Endothelial cell of umbilical vein (primary cell): ENCODE results near the gene VPS35L. TPM values are rescaled to one million over a fixed set of nuclear protein-coding genes. Genes with fewer than 3 reads are reported as not detected.

Source experiments
- BruUV-seq: library from RNA; stranded (reverse); fragments of 400-500 nt; replicated peaks from 2 replicates; lab custom pipeline; 2021; lab: Mats Ljungman, UMichigan
- CTCF ChIA-PET: fragments of 300-600, 350-600 bp; sonication (Branson Sonifier 250); formaldehyde crosslinking; loops from one replicate; lab custom pipeline; 2021; ENCODE audit warnings: antibody characterized with exemption, inconsistent platforms; lab: Charles Lee
- POLR2A ChIA-PET: fragments of 300-600, 350-600 bp; sonication (Branson Sonifier 250); formaldehyde crosslinking; loops from one replicate; lab custom pipeline; 2021; ENCODE audit warnings: antibody characterized with exemption, inconsistent platforms; lab: Charles Lee
- DNase-seq: peaks from one replicate; pipeline ENCODE4 v3.0.0-alpha.2; 2011; ENCODE audit warnings: low read depth, low spot score
- FAIRE-seq: peaks from 2 replicates; lab custom pipeline; 2011; peaks lifted over from hg19 to GRCh38; lab: Jason Lieb, UNC
- H2AFZ ChIP-seq: 2 replicates; pipeline ENCODE4 v1.6.0; 2012; ENCODE audit warnings: low read depth, low read length, control low read depth, inconsistent platforms
- H3K27ac ChIP-seq: 2 replicates; pipeline ENCODE4 v1.5.1; 2011; ENCODE audit warnings: low read depth, mild to moderate bottlenecking, control low read depth, low read length, moderate library complexity; ENCODE audit not compliant: insufficient read depth
- H3K27me3 ChIP-seq, 2 experiments: 2 replicates each; pipeline versions ENCODE4 v1.6.0 to v1.6.1; 2011; ENCODE audit warnings: low read length in 2 of 2, mixed read lengths in 1 of 2; ENCODE audit not compliant: control insufficient read depth in 2 of 2, insufficient read depth in 2 of 2
- H3K36me3 ChIP-seq, 2 experiments: 2 replicates in 1 of 2; 3 replicates in 1 of 2; pipeline ENCODE4 v1.5.1; 2011; ENCODE audit warnings: low read length in 2 of 2, mild to moderate bottlenecking in 1 of 2, moderate library complexity in 1 of 2; ENCODE audit not compliant: control insufficient read depth in 2 of 2, insufficient read depth in 2 of 2; ENCODE audit errors: extremely low read depth in 1 of 2
- H3K4me1 ChIP-seq: 3 replicates; pipeline ENCODE4 v1.5.1; 2011; ENCODE audit warnings: mild to moderate bottlenecking, low read length; ENCODE audit not compliant: control insufficient read depth, insufficient read depth; ENCODE audit errors: extremely low read depth
- H3K4me2 ChIP-seq: 2 replicates; pipeline ENCODE4 v1.6.1; 2011; ENCODE audit warnings: low read length, control low read depth, mixed read lengths; ENCODE audit not compliant: insufficient read depth
- H3K4me3 ChIP-seq, 3 experiments: fragments of 200-600 bp in 1 of 3; sonication (generic), shearing (Covaris generic) in 1 of 3; replicated peaks in 1 of 3; 2 replicates each; pipeline ENCODE4 v1.5.1; 2011 to 2016; ENCODE audit warnings: control low read depth in 3 of 3, low read length in 3 of 3, mild to moderate bottlenecking in 2 of 3, inconsistent platforms in 1 of 3, low read depth in 1 of 3, moderate library complexity in 1 of 3; ENCODE audit not compliant: insufficient read depth in 1 of 3
- H3K79me2 ChIP-seq: 2 replicates; pipeline ENCODE4 v1.6.0; 2012; ENCODE audit warnings: low read length, inconsistent platforms; ENCODE audit not compliant: control insufficient read depth, insufficient read depth
- H3K9ac ChIP-seq: replicated peaks from 2 replicates; pipeline ENCODE3; 2011; ENCODE audit warnings: low read length, control low read depth; ENCODE audit not compliant: insufficient read depth; ENCODE audit errors: extremely low read depth
- H3K9me1 ChIP-seq: replicated peaks from 3 replicates; pipeline ENCODE4 v1.6.0; 2011; ENCODE audit warnings: mild to moderate bottlenecking, low read length; ENCODE audit not compliant: control insufficient read depth, insufficient read depth; ENCODE audit errors: extremely low read depth
- H3K9me3 ChIP-seq: replicated peaks from 2 replicates; pipeline ENCODE4 v1.5.1; 2012; ENCODE audit warnings: low read length, inconsistent platforms; ENCODE audit not compliant: control insufficient read depth, insufficient read depth
- H4K20me1 ChIP-seq: replicated peaks from 2 replicates; pipeline ENCODE3; 2011; ENCODE audit warnings: mild to moderate bottlenecking, low read length; ENCODE audit not compliant: control insufficient read depth, insufficient read depth; ENCODE audit errors: extremely low read depth
- EZH2 ChIP-seq: IDR thresholded peaks from 2 replicates; pipeline ENCODE4 v1.6.1; 2012; ENCODE audit warnings: borderline replicate concordance, low read depth, mild to moderate bottlenecking, moderate library complexity, low read length, inconsistent platforms; ENCODE audit not compliant: severe bottlenecking
- FOS ChIP-seq: IDR thresholded peaks from 2 replicates; pipeline ENCODE4 v1.6.1; 2011; ENCODE audit warnings: mild to moderate bottlenecking, low read length, moderate library complexity, borderline replicate concordance; ENCODE audit not compliant: insufficient read depth
- GATA2 ChIP-seq: IDR thresholded peaks from 2 replicates; pipeline ENCODE4 v1.7.0; 2011; ENCODE audit warnings: low read depth, mild to moderate bottlenecking, moderate library complexity, mixed read lengths, low read length; ENCODE audit not compliant: insufficient read length, insufficient read depth
- MYC ChIP-seq: IDR thresholded peaks from one replicate; pipeline ENCODE4 v1.6.1; 2011; ENCODE audit warnings: mild to moderate bottlenecking, low read depth, low read length
- POLR2A ChIP-seq: IDR thresholded peaks from 2 replicates; pipeline ENCODE4 v1.6.1; 2012; ENCODE audit warnings: low read depth, mild to moderate bottlenecking, control low read depth, low read length
- dilution Hi-C: fragments of 300-500 bp; cut with MboI; formaldehyde crosslinking; loops from one replicate; pipeline ENCODE4 v1.15.0; 2019; ENCODE audit warnings: low sequenced_read_pairs; ENCODE audit not compliant: extremely low pct_ligation_motif_present
- intact Hi-C: fragments of 100-400 bp; cut with micrococcal nuclease; formaldehyde crosslinking; loops from one replicate; pipeline ENCODE4 v1.10.0; 2022
- polyA plus RNA-seq, 4 experiments: library from polyadenylated mRNA; depleted of rRNA in 3 of 4; stranded (reverse) in 3 of 4; unstranded in 1 of 4; fragments of >200 nt; gene quantifications; 2 replicates each; pipeline versions ENCODE4 v1.2.1 to v1.2.3, GENCODE V29; 2011 to 2012; ENCODE audit warnings: missing spikeins in 1 of 4
- total RNA-seq: library from RNA; stranded (reverse); gene quantifications from 2 replicates; pipeline ENCODE4 v1.2.3, GENCODE V29; 2021
- TF ChIP-seq, protein P1 (sequence below): IDR thresholded peaks from 2 replicates; pipeline ENCODE4 v1.6.1; 2011; ENCODE audit not compliant: insufficient read depth, insufficient read length
- TF ChIP-seq, protein P2 (sequence below), 2 donors: IDR thresholded peaks; 1 replicate in 1 of 2; 2 replicates in 1 of 2; pipeline ENCODE4 v1.5.1; 2011; ENCODE audit warnings: low read length in 2 of 2, mild to moderate bottlenecking in 2 of 2, moderate library complexity in 2 of 2, control low read depth in 1 of 2, inconsistent platforms in 1 of 2, low read depth in 1 of 2; ENCODE audit not compliant: insufficient read depth in 1 of 2; ENCODE audit errors: extremely low read depth in 1 of 2

Gene VPS35L
- total and polyA plus RNA-seq, 2 donors (not counting 3 experiments of a cell fraction or from before 2014, with no cell fraction given): 49.1 to 91.1 TPM

DNA sequence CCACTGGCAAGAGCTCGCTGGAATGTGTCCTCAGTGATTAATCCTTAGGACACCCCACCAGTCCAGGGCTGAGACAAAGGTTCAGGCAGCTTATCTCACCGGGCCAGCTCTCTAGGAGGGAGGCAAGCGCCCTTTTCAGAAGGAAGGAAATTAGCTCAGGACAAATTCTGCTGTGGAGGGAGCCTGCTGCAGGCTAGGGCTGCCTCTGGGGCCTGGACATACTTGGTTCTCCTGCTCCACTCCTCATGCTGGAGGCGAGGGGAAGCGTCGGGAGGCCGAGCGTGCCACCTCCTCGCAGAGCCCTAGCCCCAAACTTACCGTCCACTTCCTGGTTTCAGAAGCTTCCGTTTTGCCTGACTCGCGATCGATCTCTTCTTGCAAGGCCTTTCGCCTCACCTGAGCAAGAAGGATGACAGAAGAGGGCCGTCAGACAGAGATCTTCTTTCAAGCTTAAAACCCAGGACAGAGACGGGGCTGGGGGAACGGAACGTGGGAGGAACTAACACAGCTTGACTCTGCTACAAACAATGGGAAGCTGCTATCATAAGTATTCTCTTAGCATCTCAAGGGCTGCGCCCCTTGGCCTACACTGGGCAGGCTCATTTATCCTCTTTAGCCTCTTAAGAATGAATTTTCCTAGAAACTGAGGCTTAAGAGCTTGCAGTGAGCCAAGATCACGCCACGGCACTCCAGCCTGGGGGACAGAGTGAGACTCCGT, 154.8 kb downstream of the VPS35L start:
- no peaks in the 10 kb centered on the region for H3K9me3 ChIP-seq
- no peak overlapping the region for H3K4me2 ChIP-seq
- H3K9me1 ChIP-seq: no peaks in the 10 kb centered on the region
- H3K27ac ChIP-seq: peak overlapping the region; percentile 25
- BruUV-seq: no TSS peak
- H2AFZ ChIP-seq: no peak overlapping the region
- peaks cover 8% of the 10 kb centered on the region for H3K79me2 ChIP-seq
- POLR2A ChIA-PET: no interaction called here
- H4K20me1 ChIP-seq: no peaks in the 10 kb centered on the region
- H3K9ac ChIP-seq: no peak overlapping the region
- dilution Hi-C loops: no loop called here
- DNase-seq (peak; percentile 40), FAIRE-seq (no peak)
- no peaks in the 10 kb centered on the region for H3K27me3 ChIP-seq
- TF ChIP-seq FOS (no peak), GATA2 (no peak), EZH2 (no peak), POLR2A (no peak), MYC (no peak)
- TF ChIP-seq, protein P1, sequence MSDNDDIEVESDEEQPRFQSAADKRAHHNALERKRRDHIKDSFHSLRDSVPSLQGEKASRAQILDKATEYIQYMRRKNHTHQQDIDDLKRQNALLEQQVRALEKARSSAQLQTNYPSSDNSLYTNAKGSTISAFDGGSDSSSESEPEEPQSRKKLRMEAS: no peak
- TF ChIP-seq, protein P2, sequence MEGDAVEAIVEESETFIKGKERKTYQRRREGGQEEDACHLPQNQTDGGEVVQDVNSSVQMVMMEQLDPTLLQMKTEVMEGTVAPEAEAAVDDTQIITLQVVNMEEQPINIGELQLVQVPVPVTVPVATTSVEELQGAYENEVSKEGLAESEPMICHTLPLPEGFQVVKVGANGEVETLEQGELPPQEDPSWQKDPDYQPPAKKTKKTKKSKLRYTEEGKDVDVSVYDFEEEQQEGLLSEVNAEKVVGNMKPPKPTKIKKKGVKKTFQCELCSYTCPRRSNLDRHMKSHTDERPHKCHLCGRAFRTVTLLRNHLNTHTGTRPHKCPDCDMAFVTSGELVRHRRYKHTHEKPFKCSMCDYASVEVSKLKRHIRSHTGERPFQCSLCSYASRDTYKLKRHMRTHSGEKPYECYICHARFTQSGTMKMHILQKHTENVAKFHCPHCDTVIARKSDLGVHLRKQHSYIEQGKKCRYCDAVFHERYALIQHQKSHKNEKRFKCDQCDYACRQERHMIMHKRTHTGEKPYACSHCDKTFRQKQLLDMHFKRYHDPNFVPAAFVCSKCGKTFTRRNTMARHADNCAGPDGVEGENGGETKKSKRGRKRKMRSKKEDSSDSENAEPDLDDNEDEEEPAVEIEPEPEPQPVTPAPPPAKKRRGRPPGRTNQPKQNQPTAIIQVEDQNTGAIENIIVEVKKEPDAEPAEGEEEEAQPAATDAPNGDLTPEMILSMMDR (IDR thresholded peaks at IDR 0.05; ENCODE audit: extremely low read depth in 1 of 2, insufficient read depth in 1 of 2, low read depth in 1 of 2, low read length in 2 of 2): no peak
- intact Hi-C loops: no loop called here
- H3K4me3 ChIP-seq: no peak overlapping the region
- peaks cover 2% of the 10 kb centered on the region for H3K4me1 ChIP-seq
- CTCF ChIA-PET: interaction anchor here (1.1 to 1.6 kb wide), 3 partner anchors 109 to 177 kb away, joined by 4 to 5 read pairs (median 5); partner anchors contain the start of gene VPS35L
- peaks cover 7 to 11% of the 10 kb centered on the region in 2 experiments for H3K36me3 ChIP-seq
